ENCODE measurements around the gene SYTL3.

- TF ChIP-seq CTCF (conservative IDR thresholded peaks at IDR 0.05; ENCODE audit: low read depth in 2 of 2) = no peak
- no peak for TF ChIP-seq POLR2AphosphoS5 (IDR thresholded peaks at IDR 0.05; ENCODE audit: low read depth)
- TF ChIP-seq EZH2 (IDR thresholded peaks at IDR 0.05; ENCODE audit: low read depth, unreplicated experiment) = no peak
- TF ChIP-seq CREB1 (CRISPR knock-in tag; IDR thresholded peaks at IDR 0.05; ENCODE audit: low read depth) = no peak
- TF ChIP-seq ETS1 (IDR thresholded peaks at IDR 0.05) = no peak
- TF ChIP-seq EZH2phosphoT487 (IDR thresholded peaks at IDR 0.05; ENCODE audit: unreplicated experiment) = no peak
- no peak for TF ChIP-seq NANOG (IDR thresholded peaks at IDR 0.05; ENCODE audit: borderline replicate concordance)
These were observed 95.2 kb downstream of the SYTL3 start for GRCh38 chr6:158744986-158745430.
